ENCODE results near the gene MAP4K4. TPM values are rescaled to one million over a fixed set of nuclear protein-coding genes. Genes with fewer than 3 reads are reported as not detected.

The MAP4K4 gene
- total RNA-seq, 1 donor from 2014 or later = 232 TPM

DNA sequence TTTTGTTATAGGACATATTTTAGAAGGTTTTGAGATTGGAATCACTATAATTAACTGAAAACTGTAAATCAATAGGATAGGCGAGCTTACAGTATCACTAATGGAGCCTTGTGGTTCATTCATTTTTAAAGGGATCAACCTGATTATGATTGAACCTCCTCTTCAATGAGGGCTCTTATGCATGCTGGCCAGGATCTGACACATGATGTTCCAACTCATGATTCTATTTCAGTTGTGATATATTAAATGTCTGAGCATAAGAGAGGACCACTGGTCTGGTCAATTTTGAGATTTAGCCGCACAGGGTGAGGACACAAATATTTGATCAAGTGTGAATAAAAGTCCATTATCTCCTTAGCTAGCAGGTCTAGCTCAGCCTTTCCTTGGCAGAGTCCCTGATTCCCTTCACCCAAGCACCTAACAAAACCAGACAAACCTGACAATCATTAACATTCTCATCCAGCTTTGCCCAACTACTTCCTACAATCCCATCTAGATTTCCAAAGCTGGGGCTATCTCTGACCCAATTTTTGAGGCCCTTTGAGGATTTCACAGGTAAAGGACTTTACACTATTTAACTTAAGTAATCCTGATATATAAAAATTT is 6.9 kb upstream of the MAP4K4 start:
- intact Hi-C loops (cut with micrococcal nuclease) = no loop called here
- no peak for TF ChIP-seq CTCF (IDR thresholded peaks at IDR 0.05)
- Mint-ChIP-seq H3K4me3 (no peak overlapping the region), H3K4me1 (peaks cover 10% of the 10 kb centered on the region), H3K27me3 (no peaks in the 10 kb centered on the region), H3K27ac (no peak overlapping the region), H3K9me3 (peaks cover 3% of the 10 kb centered on the region), H3K36me3 (ENCODE audit: low read depth) (no peaks in the 10 kb centered on the region)
- DNase-seq (no peak), ATAC-seq (ENCODE audit: low read depth) (no peak)
- ChIA-PET CTCF (no interaction called here), POLR2A (no interaction called here)

DNA sequence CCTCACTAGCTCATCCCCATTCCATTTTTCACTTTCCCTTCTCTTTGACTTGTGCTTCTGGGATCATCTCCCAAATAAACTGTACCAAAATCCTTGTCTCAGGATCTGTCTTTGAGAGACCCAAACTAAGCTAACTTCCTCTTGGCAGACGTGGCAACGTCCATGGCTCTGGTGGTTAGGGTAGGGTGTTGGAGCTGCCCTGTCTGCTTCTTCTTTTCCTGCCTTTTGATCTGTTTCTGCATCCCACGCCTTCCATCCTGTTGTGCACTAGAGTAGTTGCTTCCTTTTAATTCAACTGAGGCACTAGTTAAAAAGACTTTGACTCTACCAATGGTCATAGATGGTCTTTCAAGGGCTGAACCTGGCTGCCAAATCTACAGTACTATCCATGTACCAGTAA is 5.5 kb upstream of the MAP4K4 start:
- ATAC-seq (ENCODE audit: low read depth) = no peak
- Mint-ChIP-seq H3K4me1 (peaks cover 19% of the 10 kb centered on the region), H3K36me3 (ENCODE audit: low read depth) (peaks cover 2% of the 10 kb centered on the region), H3K4me3 (no peak overlapping the region), H3K27ac (no peak overlapping the region), H3K9me3 (peaks cover 3% of the 10 kb centered on the region), H3K27me3 (no peaks in the 10 kb centered on the region)
- no peak for TF ChIP-seq CTCF (IDR thresholded peaks at IDR 0.05)
- ChIA-PET CTCF (interaction anchor here (0.7 kb wide), 2 partner anchors 140 to 259 kb away, joined by 3 to 4 read pairs; no protein-coding TSS in a partner anchor), POLR2A (no interaction called here)
- DNase-seq = no peak
- intact Hi-C loops (cut with micrococcal nuclease) = no loop called here

- Mint-ChIP-seq H3K9me3 (peaks cover 3% of the 10 kb centered on the region), H3K36me3 (ENCODE audit: low read depth) (peaks cover 2% of the 10 kb centered on the region), H3K27ac (peak overlapping the region; percentile 31), H3K27me3 (no peaks in the 10 kb centered on the region), H3K4me1 (peaks cover 17% of the 10 kb centered on the region), H3K4me3 (no peak overlapping the region)
- DNase-seq (no peak), ATAC-seq (ENCODE audit: low read depth) (no peak)
- no peak for TF ChIP-seq CTCF (IDR thresholded peaks at IDR 0.05)
- POLR2A ChIA-PET = no interaction called here
- intact Hi-C loops (cut with micrococcal nuclease) = no loop called here
- CTCF ChIA-PET = interaction anchor here (0.8 kb wide), 1 partner anchor 25 kb away, joined by 3 read pairs; no protein-coding TSS in a partner anchor
These were observed 4.7 kb upstream of the MAP4K4 start for GRCh38 chr2:101692766-101693165.

GRCh38 chr2:101693991-101694588 is 3.4 kb upstream of the MAP4K4 start:
- intact Hi-C loops (cut with micrococcal nuclease) = no loop called here
- peaks cover 3% of the 10 kb centered on the region for H3K9me3 Mint-ChIP-seq

More at GRCh38 chr2:101693991-101694588, 3.4 kb upstream of the MAP4K4 start:
- no peak for ATAC-seq (ENCODE audit: low read depth)
- no peak for TF ChIP-seq CTCF (IDR thresholded peaks at IDR 0.05)
- Mint-ChIP-seq H3K4me3 (no peak overlapping the region), H3K36me3 (ENCODE audit: low read depth) (peaks cover 2% of the 10 kb centered on the region), H3K27me3 (no peaks in the 10 kb centered on the region), H3K27ac (peak overlapping the region; percentile 3), H3K4me1 (peaks cover 17% of the 10 kb centered on the region)
- ChIA-PET POLR2A (interaction anchor here (0.5 to 0.7 kb wide), 2 partner anchors 60 to 179 kb away, joined by 3 to 5 read pairs; no protein-coding TSS in a partner anchor), CTCF (no interaction called here)
- DNase-seq = no peak
